ENCODE data around the gene RNF41. TPM values are rescaled to one million over a fixed set of nuclear protein-coding genes. Genes with fewer than 3 reads are reported as not detected.

Gene RNF41
- total RNA-seq, 1 donor from 2014 or later: 48.6 TPM

- H3K27me3 Mint-ChIP-seq (ENCODE audit: low read depth): peaks cover 12% of the 10 kb centered on the region
- no peak overlapping the region for H3K27ac Mint-ChIP-seq (ENCODE audit: unreplicated experiment)
- H3K9me3 Mint-ChIP-seq: no peaks in the 10 kb centered on the region
- no peak for TF ChIP-seq CTCF (conservative IDR thresholded peaks at IDR 0.05)
- H3K4me1 Mint-ChIP-seq: peaks cover 45% of the 10 kb centered on the region
- H3K4me3 Mint-ChIP-seq: peak overlapping the region; percentile 100
- DNase-seq (ENCODE audit: low read depth, low spot score): peak; percentile 8
- H3K36me3 Mint-ChIP-seq (ENCODE audit: low read depth): peaks cover 15% of the 10 kb centered on the region
Measured at GRCh38 chr12:56190695-56191155, 31.0 kb downstream of the RNF41 start.

DNA sequence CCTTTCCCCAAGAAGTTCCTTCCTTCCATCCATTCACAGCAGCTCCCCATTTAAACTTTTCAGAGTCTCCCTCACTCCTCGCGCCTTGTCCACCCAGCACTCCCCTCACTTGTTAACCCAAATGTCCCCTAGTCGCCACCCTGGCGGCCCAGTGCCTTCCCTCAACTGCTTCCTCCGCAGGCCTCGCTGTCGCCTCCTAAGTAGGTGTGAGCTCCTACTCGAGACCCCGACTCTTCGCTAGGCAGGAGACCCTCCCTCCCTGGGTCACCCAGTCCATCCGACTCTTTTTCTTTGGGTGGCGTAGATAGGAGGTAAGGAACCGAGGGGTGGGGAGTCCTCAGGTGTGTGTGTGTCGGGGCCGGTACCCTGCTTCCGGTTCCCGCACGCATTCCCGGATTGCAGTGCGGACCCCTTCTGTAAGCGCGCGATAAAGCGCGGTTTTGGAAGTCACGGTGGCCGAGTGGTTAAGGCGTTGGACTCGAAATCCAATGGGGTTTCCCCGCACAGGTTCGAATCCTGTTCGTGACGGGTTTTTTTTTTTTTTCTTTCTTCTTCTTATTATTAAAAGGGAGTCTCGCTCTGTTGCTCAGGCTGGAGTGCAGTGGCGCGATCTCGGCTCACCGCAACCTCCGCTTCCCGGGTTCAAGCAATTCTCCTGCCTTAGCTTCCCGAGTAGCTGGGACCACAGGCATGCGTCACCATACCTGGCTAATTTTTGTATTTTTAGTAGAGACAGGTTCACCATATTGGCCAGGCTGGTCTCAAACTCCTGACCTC lies 31.6 kb downstream of the RNF41 start:
- Mint-ChIP-seq H3K27ac (ENCODE audit: unreplicated experiment) (peak overlapping the region; percentile 99), H3K4me3 (peak overlapping the region; percentile 100), H3K36me3 (ENCODE audit: low read depth) (peaks cover 16% of the 10 kb centered on the region)

GRCh38 chr12:56189099-56189917 lies 32.4 kb downstream of the RNF41 start, which contains the start of gene SMARCC2:
Gene SMARCC2 (minus strand): TSS chr12:56189483. CDS start chr12:56189461, 22 bp downstream.
- Mint-ChIP-seq H3K27ac (ENCODE audit: unreplicated experiment) (peak within 1 kb of the TSS; percentile 99), H3K4me3 (peak within 1 kb of the TSS; percentile 100), H3K4me1 (peaks cover 45% of the 10 kb centered on the region), H3K36me3 (ENCODE audit: low read depth) (peaks cover 17% of the 10 kb centered on the region), H3K27me3 (ENCODE audit: low read depth) (peaks cover 12% of the 10 kb centered on the region), H3K9me3 (no peaks in the 10 kb centered on the region)
- TF ChIP-seq CTCF (conservative IDR thresholded peaks at IDR 0.05): peak; percentile 80
- peak; percentile 95 for DNase-seq (ENCODE audit: low read depth, low spot score)

More for the DNA sequence above, 31.6 kb downstream of the RNF41 start:
- H3K4me1 Mint-ChIP-seq: peaks cover 45% of the 10 kb centered on the region
- peak; percentile 8 for TF ChIP-seq CTCF (conservative IDR thresholded peaks at IDR 0.05)
- peak; percentile 97 for DNase-seq (ENCODE audit: low read depth, low spot score)
- peaks cover 12% of the 10 kb centered on the region for H3K27me3 Mint-ChIP-seq (ENCODE audit: low read depth)
- no peaks in the 10 kb centered on the region for H3K9me3 Mint-ChIP-seq

DNA sequence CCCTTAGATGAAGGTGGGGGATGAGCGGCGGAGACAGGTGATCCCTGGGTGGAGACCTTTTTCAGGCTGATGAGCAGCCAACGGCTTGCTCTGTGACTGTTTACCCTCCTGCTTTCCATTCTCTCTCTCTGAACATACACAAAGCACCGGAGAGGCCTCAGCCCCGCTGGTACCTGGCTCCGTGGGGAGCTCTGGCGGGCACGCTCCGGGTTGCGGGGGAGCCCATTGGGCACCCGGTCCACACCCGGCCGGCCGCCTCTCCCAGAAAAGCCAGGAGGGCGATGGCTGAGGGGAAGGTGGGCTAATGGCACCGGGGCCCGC lies 33.0 kb downstream of the RNF41 start:
- H3K4me1 Mint-ChIP-seq: peaks cover 45% of the 10 kb centered on the region
- H3K9me3 Mint-ChIP-seq: no peaks in the 10 kb centered on the region
- DNase-seq (ENCODE audit: low read depth, low spot score): no peak
- peaks cover 12% of the 10 kb centered on the region for H3K27me3 Mint-ChIP-seq (ENCODE audit: low read depth)
- peak overlapping the region; percentile 96 for H3K4me3 Mint-ChIP-seq
- H3K27ac Mint-ChIP-seq (ENCODE audit: unreplicated experiment): peak overlapping the region; percentile 59
- TF ChIP-seq CTCF (conservative IDR thresholded peaks at IDR 0.05): no peak
- peaks cover 17% of the 10 kb centered on the region for H3K36me3 Mint-ChIP-seq (ENCODE audit: low read depth)

DNA sequence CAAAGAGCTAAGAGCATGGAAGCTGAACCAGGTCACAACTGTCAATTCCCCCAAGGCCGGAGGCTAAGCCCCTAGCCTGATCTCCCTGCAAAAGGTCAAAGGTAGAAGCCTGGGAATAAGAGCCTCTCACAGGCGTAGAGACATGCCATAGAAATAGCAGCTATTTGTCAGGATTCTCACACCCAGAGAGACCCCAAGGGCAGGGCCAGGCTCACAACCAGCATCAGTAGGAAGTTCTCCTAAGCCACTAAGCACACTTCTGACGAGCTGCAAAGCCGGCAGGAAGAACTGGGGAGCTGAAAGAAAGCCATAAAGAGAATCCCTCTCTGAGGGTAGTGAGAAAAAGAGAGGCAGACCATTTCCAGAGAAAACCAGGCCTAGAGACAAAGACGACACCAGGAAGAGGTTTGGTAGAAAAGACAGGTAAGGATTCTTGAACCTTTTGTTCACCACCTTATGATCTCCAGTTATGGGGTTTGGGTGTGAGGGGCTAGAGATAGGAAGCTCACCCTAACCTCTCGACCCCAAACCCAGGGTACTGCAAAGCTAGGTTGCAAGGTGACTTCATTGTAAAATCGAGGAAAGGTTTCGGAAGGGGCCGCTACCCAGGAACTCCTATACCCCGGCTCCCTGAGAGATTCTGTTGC lies 33.5 kb downstream of the RNF41 start:
- Mint-ChIP-seq H3K4me3 (peak overlapping the region; percentile 96), H3K27me3 (ENCODE audit: low read depth) (peaks cover 12% of the 10 kb centered on the region), H3K27ac (ENCODE audit: unreplicated experiment) (peak overlapping the region; percentile 59), H3K36me3 (ENCODE audit: low read depth) (peaks cover 14% of the 10 kb centered on the region), H3K4me1 (peaks cover 43% of the 10 kb centered on the region), H3K9me3 (no peaks in the 10 kb centered on the region)
- no peak for DNase-seq (ENCODE audit: low read depth, low spot score)
- no peak for TF ChIP-seq CTCF (conservative IDR thresholded peaks at IDR 0.05)
